HepG2 (cell line): Measurements from ENCODE around the gene SPTY2D1. TPM values are rescaled to one million over a fixed set of nuclear protein-coding genes. Genes with fewer than 3 reads are reported as not detected.

Experiments
- ATAC-seq: fragments of 200-7000 bp; cut with Tn5 transposase; 3 replicates; pipeline ENCODE4 v1.9.1; 2020; ENCODE audit warnings: mild to moderate bottlenecking, moderate library complexity
- BruUV-seq: library from RNA; stranded (reverse); fragments of 400-500 nt; replicated peaks from 2 replicates; lab custom pipeline; 2021; lab: Mats Ljungman, UMichigan
- CTCF ChIA-PET: fragments of 300-600 bp; formaldehyde crosslinking; extraction: SDS; loops from one replicate; lab custom pipeline; 2021; ENCODE audit warnings: low total read pairs, inconsistent platforms, low intra/inter-chr PET ratio; lab: Yijun Ruan, JAX
- POLR2A ChIA-PET: fragments of 350-600 bp; sonication (Branson Sonifier 250); formaldehyde crosslinking; loops from one replicate; lab custom pipeline; 2020; ENCODE audit warnings: antibody characterized with exemption, inconsistent platforms; lab: Yijun Ruan, JAX
- DNase-seq: peaks from one replicate; pipeline ENCODE4 v3.0.0-alpha.2; 2015; ENCODE audit warnings: low spot score
- FAIRE-seq: peaks from 3 replicates; lab custom pipeline; 2011; peaks lifted over from hg19 to GRCh38; lab: Jason Lieb, UNC
- H2AFZ ChIP-seq: one replicate; pipeline ENCODE4 v1.6.1; 2011; ENCODE audit warnings: low read length, inconsistent platforms
- H3K27ac ChIP-seq: fragments of 300-600 bp; 3 replicates; pipeline ENCODE4 v1.8.0; 2011; ENCODE audit warnings: mixed run types, mild to moderate bottlenecking, mixed read lengths, low read length, inconsistent platforms; ENCODE audit not compliant: insufficient read depth; ENCODE audit errors: extremely low read length
- H3K27me3 ChIP-seq, 2 experiments: fragments of 200-600 bp in 1 of 2; 2 replicates in 1 of 2; 3 replicates in 1 of 2; pipeline versions ENCODE4 v1.6.0 to v1.8.0; 2011; ENCODE audit warnings: low read length in 2 of 2, mild to moderate bottlenecking in 2 of 2, moderate library complexity in 2 of 2, inconsistent platforms in 1 of 2; ENCODE audit not compliant: insufficient read depth in 2 of 2, control insufficient read depth in 1 of 2
- H3K36me3 ChIP-seq, 2 experiments: fragments of 200-600 bp in 1 of 2; replicated peaks in 1 of 2; 2 replicates in 1 of 2; 3 replicates in 1 of 2; pipeline versions ENCODE4 v1.5.1 to v1.8.0; 2011; ENCODE audit warnings: low read length in 2 of 2, inconsistent platforms in 1 of 2; ENCODE audit not compliant: insufficient read depth in 2 of 2, control insufficient read depth in 1 of 2
- H3K4me1 ChIP-seq: 2 replicates; pipeline ENCODE4 v1.5.1; 2012; ENCODE audit warnings: low read length, inconsistent platforms; ENCODE audit not compliant: insufficient read depth
- H3K4me2 ChIP-seq: 2 replicates; pipeline ENCODE4 v1.6.0; 2011; ENCODE audit warnings: low read depth, low read length, inconsistent platforms
- H3K4me3 ChIP-seq, 3 experiments: fragments of 200-600 bp in 1 of 3; sonication (generic), shearing (Covaris generic) in 1 of 3; replicated peaks in 1 of 3; 2 replicates each; pipeline ENCODE4 v1.5.1; 2011 to 2016; ENCODE audit warnings: low read length in 3 of 3, inconsistent platforms in 2 of 3, low read depth in 2 of 3, mild to moderate bottlenecking in 2 of 3, control low read depth in 1 of 3, mixed read lengths in 1 of 3; ENCODE audit not compliant: insufficient read depth in 1 of 3
- H3K79me2 ChIP-seq: one replicate; pipeline ENCODE4 v1.6.1; 2011; ENCODE audit warnings: low read length, inconsistent platforms; ENCODE audit not compliant: insufficient read depth
- H3K9ac ChIP-seq: 2 replicates; pipeline ENCODE4 v1.6.0; 2011; ENCODE audit warnings: mild to moderate bottlenecking, low read depth, low read length, inconsistent platforms; ENCODE audit not compliant: insufficient read depth
- H3K9me3 ChIP-seq: 2 replicates; pipeline ENCODE4 v1.5.1; 2012; ENCODE audit warnings: mild to moderate bottlenecking, low read length
- H4K20me1 ChIP-seq: 2 replicates; pipeline ENCODE4 v1.6.0; 2011; ENCODE audit warnings: inconsistent platforms, mild to moderate bottlenecking, low read length, moderate library complexity; ENCODE audit not compliant: insufficient read depth
- PHF20 ChIP-seq: sonication (generic); formaldehyde crosslinking; IDR thresholded peaks from 2 replicates; pipeline ENCODE4 v1.5.0; 2020; ENCODE audit warnings: mild to moderate bottlenecking, missing genetic modification reagents
- ZNF3 ChIP-seq: IDR thresholded peaks from 2 replicates; pipeline ENCODE4 v1.7.0; 2017; ENCODE audit warnings: inconsistent platforms
- WGBS: methylation state at CpG from one replicate; pipeline ENCODE4 v1.1.6; 2017; ENCODE audit warnings: low lambda C conversion rate; 5-methylcytosine and 5-hydroxymethylcytosine counted together
- in situ Hi-C: cut with HindIII; loops from 2 replicates; pipeline ENCODE4 v1.10.0; 2017; ENCODE audit warnings: low pct_unique_long_range_greater_than_20kb; ENCODE audit not compliant: extremely low pct_ligation_motif_present
- intact Hi-C: fragments of 100-400 bp; cut with micrococcal nuclease; formaldehyde crosslinking; loops from one replicate; pipeline ENCODE4 v1.10.0; 2022; ENCODE audit not compliant: unreplicated experiment
- polyA plus RNA-seq, 8 experiments: library from polyadenylated mRNA; depleted of rRNA in 3 of 8; stranded (reverse) in 7 of 8; unstranded in 1 of 8; fragments of >200 nt; fragmentation: Illumina TruSeq in 4 of 8; extraction: Trizol in 4 of 8; gene quantifications; 2 replicates each; pipeline versions ENCODE4 v1.2.1 to v1.2.3, GENCODE V29; 2011 to 2016; ENCODE audit warnings: low read depth in 4 of 8, missing spikeins in 1 of 8, mixed read lengths in 1 of 8; ENCODE audit not compliant: insufficient read depth in 1 of 8
- total RNA-seq, 5 experiments: library from RNA; depleted of rRNA; stranded (reverse); fragments of >200 nt; fragmentation: Illumina TruSeq; extraction: Trizol; gene quantifications; 2 replicates each; pipeline ENCODE4 v1.2.3, GENCODE V29; 2016; ENCODE audit warnings: low read depth in 1 of 5
- TF ChIP-seq, protein P1 (sequence below): sonication (generic); formaldehyde crosslinking; IDR thresholded peaks from 2 replicates; pipeline ENCODE4 v1.8.0; 2022; ENCODE audit warnings: mild to moderate bottlenecking, missing genetic modification reagents, borderline replicate concordance
- TF ChIP-seq, protein P2 (sequence below): sonication (generic); formaldehyde crosslinking; IDR thresholded peaks from 2 replicates; pipeline ENCODE4 v1.9.0; 2021; ENCODE audit warnings: missing genetic modification reagents, borderline replicate concordance
- TF ChIP-seq, protein P3 (sequence below): sonication (generic); formaldehyde crosslinking; conservative IDR thresholded peaks from 2 replicates; pipeline ENCODE4 v1.4.0; 2020; ENCODE audit warnings: missing genetic modification reagents

SPTY2D1 gene
- total and polyA plus RNA-seq, 2 of the 13 experiments (the other 11 are each of a cell fraction or from before 2014, with no cell fraction given), result 6.9 to 14.8 TPM

- H3K9me3 ChIP-seq, result no peaks in the 10 kb centered on the region
- no peak overlapping the region for H3K9ac ChIP-seq
- H4K20me1 ChIP-seq, result 0 out of 2 replicates have a peak, but pooled peaks cover 2% of the 10 kb centered on the region
- ChIA-PET CTCF (no interaction called here), POLR2A (no interaction called here)
- 95% methylated on average over 11 of the region's 11 CpGs for WGBS
- no peak overlapping the region for H2AFZ ChIP-seq
- in situ Hi-C loops (no loop called here), intact Hi-C loops (no loop called here)
- H3K36me3 ChIP-seq, result peaks cover 11 to 44% of the 10 kb centered on the region in 2 experiments
- H3K27ac ChIP-seq, result no peak overlapping the region
- TF ChIP-seq, protein P1, sequence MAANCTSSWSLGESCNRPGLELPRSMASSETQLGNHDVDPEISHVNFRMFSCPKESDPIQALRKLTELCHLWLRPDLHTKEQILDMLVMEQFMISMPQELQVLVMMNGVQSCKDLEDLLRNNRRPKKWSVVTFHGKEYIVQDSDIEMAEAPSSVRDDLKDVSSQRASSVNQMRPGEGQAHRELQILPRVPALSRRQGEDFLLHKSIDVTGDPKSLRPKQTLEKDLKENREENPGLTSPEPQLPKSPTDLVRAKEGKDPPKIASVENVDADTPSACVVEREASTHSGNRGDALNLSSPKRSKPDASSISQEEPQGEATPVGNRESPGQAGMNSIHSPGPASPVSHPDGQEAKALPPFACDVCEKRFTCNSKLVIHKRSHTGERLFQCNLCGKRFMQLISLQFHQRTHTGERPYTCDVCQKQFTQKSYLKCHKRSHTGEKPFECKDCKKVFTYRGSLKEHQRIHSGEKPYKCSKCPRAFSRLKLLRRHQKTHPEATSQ (CRISPR knock-in tag), result no peak
- H3K4me2 ChIP-seq, result no peak overlapping the region
- peaks cover 5% of the 10 kb centered on the region; the same call in 1 of the 2 replicates for H3K4me1 ChIP-seq
- ATAC-seq, result no peak
- no peak overlapping the region for H3K4me3 ChIP-seq
- no peaks in the 10 kb centered on the region for H3K27me3 ChIP-seq
- BruUV-seq, result no TSS peak
- H3K79me2 ChIP-seq, result peaks cover 22% of the 10 kb centered on the region
- DNase-seq, result no peak
- FAIRE-seq, result no peak
Measured at GRCh38 chr11:18615628-18616392, 18.3 kb downstream of the SPTY2D1 start.

- peaks cover 14% of the 10 kb centered on the region for H3K79me2 ChIP-seq
- H3K4me1 ChIP-seq, result peaks cover 5% of the 10 kb centered on the region; the same call in 1 of the 2 replicates
- H3K9ac ChIP-seq, result no peak overlapping the region
- no peak overlapping the region for H3K4me2 ChIP-seq
- CTCF ChIA-PET, result no interaction called here
- intact Hi-C loops (no loop called here), in situ Hi-C loops (no loop called here)
- DNase-seq (no peak), FAIRE-seq (no peak), ATAC-seq (no peak)
- H3K36me3 ChIP-seq, result peaks cover 11 to 49% of the 10 kb centered on the region in 2 experiments
- no peak overlapping the region for H2AFZ ChIP-seq
- no peak overlapping the region for H3K4me3 ChIP-seq
- H3K9me3 ChIP-seq, result no peaks in the 10 kb centered on the region
- BruUV-seq, result no TSS peak
- no peaks in the 10 kb centered on the region for H3K27me3 ChIP-seq
- 0 out of 2 replicates have a peak, but pooled peaks cover 2% of the 10 kb centered on the region for H4K20me1 ChIP-seq
- no peak overlapping the region for H3K27ac ChIP-seq
- WGBS, result 100% methylated on average over 1 of the region's 10 CpGs
- POLR2A ChIA-PET, result no interaction called here
- TF ChIP-seq, protein P2, sequence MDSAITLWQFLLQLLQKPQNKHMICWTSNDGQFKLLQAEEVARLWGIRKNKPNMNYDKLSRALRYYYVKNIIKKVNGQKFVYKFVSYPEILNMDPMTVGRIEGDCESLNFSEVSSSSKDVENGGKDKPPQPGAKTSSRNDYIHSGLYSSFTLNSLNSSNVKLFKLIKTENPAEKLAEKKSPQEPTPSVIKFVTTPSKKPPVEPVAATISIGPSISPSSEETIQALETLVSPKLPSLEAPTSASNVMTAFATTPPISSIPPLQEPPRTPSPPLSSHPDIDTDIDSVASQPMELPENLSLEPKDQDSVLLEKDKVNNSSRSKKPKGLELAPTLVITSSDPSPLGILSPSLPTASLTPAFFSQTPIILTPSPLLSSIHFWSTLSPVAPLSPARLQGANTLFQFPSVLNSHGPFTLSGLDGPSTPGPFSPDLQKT, result no peak
- no peak for TF ChIP-seq ZNF3
- no peak for TF ChIP-seq PHF20 (CRISPR knock-in tag)
- TF ChIP-seq, protein P3, sequence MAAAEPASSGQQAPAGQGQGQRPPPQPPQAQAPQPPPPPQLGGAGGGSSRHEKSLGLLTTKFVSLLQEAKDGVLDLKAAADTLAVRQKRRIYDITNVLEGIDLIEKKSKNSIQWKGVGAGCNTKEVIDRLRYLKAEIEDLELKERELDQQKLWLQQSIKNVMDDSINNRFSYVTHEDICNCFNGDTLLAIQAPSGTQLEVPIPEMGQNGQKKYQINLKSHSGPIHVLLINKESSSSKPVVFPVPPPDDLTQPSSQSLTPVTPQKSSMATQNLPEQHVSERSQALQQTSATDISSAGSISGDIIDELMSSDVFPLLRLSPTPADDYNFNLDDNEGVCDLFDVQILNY (CRISPR knock-in tag), result no peak
Measured at GRCh38 chr11:18614667-18615066, 19.5 kb downstream of the SPTY2D1 start.
